ENCODE data around the gene PLD1.

Gene PLD1

GRCh38 chr3:171731691-171732090 is 78.6 kb downstream of the PLD1 start:
- TF ChIP-seq MYC (IDR thresholded peaks at IDR 0.05; ENCODE audit: low read depth, low read length), result no peak
- TF ChIP-seq CTCF (IDR thresholded peaks at IDR 0.05; ENCODE audit: low read depth, low read length), result no peak
- TF ChIP-seq MAX (IDR thresholded peaks at IDR 0.05; ENCODE audit: low read depth, low read length), result no peak
- no peak for TF ChIP-seq POLR2A (IDR thresholded peaks at IDR 0.05; ENCODE audit: extremely low read depth, insufficient read length)
- H3K4me3 ChIP-seq (ENCODE audit: low read depth, low read length), result no peak overlapping the region
- no peak for DNase-seq (ENCODE audit: low read depth)

- H3K4me3 ChIP-seq (ENCODE audit: low read depth, low read length), result no peak overlapping the region
- DNase-seq (ENCODE audit: low read depth), result no peak
- TF ChIP-seq POLR2A (IDR thresholded peaks at IDR 0.05; ENCODE audit: extremely low read depth, insufficient read length), result no peak
- no peak for TF ChIP-seq MAX (IDR thresholded peaks at IDR 0.05; ENCODE audit: low read depth, low read length)
- no peak for TF ChIP-seq MYC (IDR thresholded peaks at IDR 0.05; ENCODE audit: low read depth, low read length)
- no peak for TF ChIP-seq CTCF (IDR thresholded peaks at IDR 0.05; ENCODE audit: low read depth, low read length)
Measured at GRCh38 chr3:171729452-171730334, 80.6 kb downstream of the PLD1 start.

- H3K4me3 ChIP-seq (ENCODE audit: low read depth, low read length), result no peak overlapping the region
- no peak for TF ChIP-seq CTCF (IDR thresholded peaks at IDR 0.05; ENCODE audit: low read depth, low read length)
- TF ChIP-seq MYC (IDR thresholded peaks at IDR 0.05; ENCODE audit: low read depth, low read length), result no peak
- no peak for TF ChIP-seq MAX (IDR thresholded peaks at IDR 0.05; ENCODE audit: low read depth, low read length)
- no peak for TF ChIP-seq POLR2A (IDR thresholded peaks at IDR 0.05; ENCODE audit: extremely low read depth, insufficient read length)
- DNase-seq (ENCODE audit: low read depth), result no peak
Measured at GRCh38 chr3:171727288-171727687, 83.0 kb downstream of the PLD1 start.

GRCh38 chr3:171718493-171719185 is 91.6 kb downstream of the PLD1 start:
- no peak for DNase-seq (ENCODE audit: low read depth)
- no peak overlapping the region for H3K4me3 ChIP-seq (ENCODE audit: low read depth, low read length)
- no peak for TF ChIP-seq CTCF (IDR thresholded peaks at IDR 0.05; ENCODE audit: low read depth, low read length)
- no peak for TF ChIP-seq MAX (IDR thresholded peaks at IDR 0.05; ENCODE audit: low read depth, low read length)
- TF ChIP-seq POLR2A (IDR thresholded peaks at IDR 0.05; ENCODE audit: extremely low read depth, insufficient read length), result no peak
- no peak for TF ChIP-seq MYC (IDR thresholded peaks at IDR 0.05; ENCODE audit: low read depth, low read length)

- no peak for TF ChIP-seq POLR2A (IDR thresholded peaks at IDR 0.05; ENCODE audit: extremely low read depth, insufficient read length)
- no peak for TF ChIP-seq MYC (IDR thresholded peaks at IDR 0.05; ENCODE audit: low read depth, low read length)
- TF ChIP-seq CTCF (IDR thresholded peaks at IDR 0.05; ENCODE audit: low read depth, low read length), result no peak
- no peak for TF ChIP-seq MAX (IDR thresholded peaks at IDR 0.05; ENCODE audit: low read depth, low read length)
- H3K4me3 ChIP-seq (ENCODE audit: low read depth, low read length), result no peak overlapping the region
- no peak for DNase-seq (ENCODE audit: low read depth)
Measured at GRCh38 chr3:171715155-171715554, 95.1 kb downstream of the PLD1 start.

Data from NB4 (cell line).